Fibroblast of lung (primary cell): ENCODE measurements around the gene SMYD5.

Source experiments
- EZH2 ChIP-seq: IDR thresholded peaks from 2 replicates; pipeline ENCODE4 v1.5.1; 2012; ENCODE audit warnings: low read length, control low read depth, mild to moderate bottlenecking; ENCODE audit errors: missing control alignments
- TF ChIP-seq, protein P1 (sequence below), 2 donors: IDR thresholded peaks in 1 of 2; conservative IDR thresholded peaks in 1 of 2; 1 replicate in 1 of 2; 2 replicates in 1 of 2; pipeline ENCODE4 v1.5.1; 2011 to 2012; ENCODE audit warnings: low read length in 2 of 2, control low read depth in 1 of 2, inconsistent platforms in 1 of 2, low read depth in 1 of 2, mild to moderate bottlenecking in 1 of 2

DNA sequence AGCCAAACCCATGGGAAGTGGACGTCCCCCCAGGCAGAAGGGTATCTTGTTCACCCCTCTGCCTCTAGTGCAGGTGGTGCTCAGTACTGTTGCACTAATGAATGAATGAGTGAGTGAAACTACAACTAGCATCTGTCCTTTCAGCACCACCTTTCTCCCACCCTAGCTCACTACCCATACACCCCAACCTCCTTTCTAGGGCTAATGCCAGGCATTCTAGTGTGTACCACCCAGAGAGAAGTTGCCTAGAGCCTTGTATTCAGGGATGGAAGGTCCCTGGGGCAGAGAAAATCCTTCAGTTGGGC lies 42.5 kb downstream of the SMYD5 start:
- TF ChIP-seq, protein P1, sequence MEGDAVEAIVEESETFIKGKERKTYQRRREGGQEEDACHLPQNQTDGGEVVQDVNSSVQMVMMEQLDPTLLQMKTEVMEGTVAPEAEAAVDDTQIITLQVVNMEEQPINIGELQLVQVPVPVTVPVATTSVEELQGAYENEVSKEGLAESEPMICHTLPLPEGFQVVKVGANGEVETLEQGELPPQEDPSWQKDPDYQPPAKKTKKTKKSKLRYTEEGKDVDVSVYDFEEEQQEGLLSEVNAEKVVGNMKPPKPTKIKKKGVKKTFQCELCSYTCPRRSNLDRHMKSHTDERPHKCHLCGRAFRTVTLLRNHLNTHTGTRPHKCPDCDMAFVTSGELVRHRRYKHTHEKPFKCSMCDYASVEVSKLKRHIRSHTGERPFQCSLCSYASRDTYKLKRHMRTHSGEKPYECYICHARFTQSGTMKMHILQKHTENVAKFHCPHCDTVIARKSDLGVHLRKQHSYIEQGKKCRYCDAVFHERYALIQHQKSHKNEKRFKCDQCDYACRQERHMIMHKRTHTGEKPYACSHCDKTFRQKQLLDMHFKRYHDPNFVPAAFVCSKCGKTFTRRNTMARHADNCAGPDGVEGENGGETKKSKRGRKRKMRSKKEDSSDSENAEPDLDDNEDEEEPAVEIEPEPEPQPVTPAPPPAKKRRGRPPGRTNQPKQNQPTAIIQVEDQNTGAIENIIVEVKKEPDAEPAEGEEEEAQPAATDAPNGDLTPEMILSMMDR (conservative IDR thresholded peaks at IDR 0.05 in 1 of 2, IDR thresholded peaks at IDR 0.05 in 1 of 2; ENCODE audit: low read depth in 1 of 2, low read length in 2 of 2), result no peak
- no peak for TF ChIP-seq EZH2
